GM23338 (cell line): ENCODE data around the gene KRTAP12-4. TPM values are rescaled to one million over a fixed set of nuclear protein-coding genes. Genes with fewer than 3 reads are reported as not detected.

Experiments used
- ATAC-seq: fragments of 200-7000 bp; cut with Tn5 transposase; 3 replicates; pipeline ENCODE4 v1.9.1; 2020
- DNase-seq: peaks from one replicate; pipeline ENCODE4 v3.0.0-alpha.2; 2015; ENCODE audit warnings: low spot score
- H2AFZ ChIP-seq: fragments of 200-600 bp; sonication (generic); 2 replicates; pipeline ENCODE4 v1.8.0; 2016; ENCODE audit warnings: antibody characterized with exemption, mild to moderate bottlenecking, moderate library complexity
- H3F3A ChIP-seq: fragments of 200-600 bp; sonication (generic); replicated peaks from 2 replicates; pipeline ENCODE4 v1.8.0; 2017; ENCODE audit warnings: antibody characterized with exemption, mixed run types, low read depth
- H3K27ac ChIP-seq: fragments of 200-600 bp; sonication (generic); 2 replicates; pipeline ENCODE4 v1.6.1; 2016; ENCODE audit warnings: low read depth
- H3K27me3 ChIP-seq: fragments of 200-600 bp; sonication (generic); 2 replicates; pipeline ENCODE4 v1.8.0; 2016; ENCODE audit warnings: mild to moderate bottlenecking, mixed run types, moderate library complexity; ENCODE audit not compliant: insufficient read depth
- H3K36me3 ChIP-seq: fragments of 200-600 bp; sonication (generic); 2 replicates; pipeline ENCODE4 v1.8.0; 2016; ENCODE audit warnings: mild to moderate bottlenecking; ENCODE audit not compliant: insufficient read depth
- H3K4me1 ChIP-seq: fragments of 200-600 bp; sonication (generic); 2 replicates; pipeline ENCODE4 v1.8.0; 2016; ENCODE audit warnings: mild to moderate bottlenecking, moderate library complexity; ENCODE audit not compliant: insufficient read depth
- H3K4me2 ChIP-seq: fragments of 200-600 bp; sonication (generic); 2 replicates; pipeline ENCODE4 v1.7.1; 2017; ENCODE audit warnings: mixed run types
- H3K4me3 ChIP-seq: fragments of 200-600 bp; sonication (generic); 2 replicates; pipeline ENCODE4 v1.6.1; 2016; ENCODE audit warnings: mixed run types
- H3K79me2 ChIP-seq: fragments of 200-600 bp; sonication (generic); replicated peaks from 2 replicates; pipeline ENCODE4 v1.8.0; 2017; ENCODE audit warnings: mild to moderate bottlenecking; ENCODE audit not compliant: insufficient read depth
- H3K9me2 ChIP-seq: fragments of 200-600 bp; sonication (generic); 2 replicates; pipeline ENCODE4 v1.8.0; 2017; ENCODE audit not compliant: insufficient read depth
- H4K20me1 ChIP-seq: fragments of 200-600 bp; sonication (generic); replicated peaks from 2 replicates; pipeline ENCODE4 v1.8.0; 2017; ENCODE audit warnings: mild to moderate bottlenecking; ENCODE audit not compliant: insufficient read depth
- H3K27ac Mint-ChIP-seq: 2 replicates; pipeline ENCODE4 v1.8.0; 2020; ENCODE audit warnings: inconsistent platforms, mild to moderate bottlenecking, moderate library complexity, mixed read lengths
- H3K27me3 Mint-ChIP-seq: 3 replicates; pipeline ENCODE4 v1.8.0; 2022; ENCODE audit warnings: low read depth, mild to moderate bottlenecking, moderate library complexity, mixed read lengths, inconsistent platforms; ENCODE audit not compliant: insufficient read depth, poor library complexity
- H3K36me3 Mint-ChIP-seq: 3 replicates; pipeline ENCODE4 v1.8.0; 2021; ENCODE audit warnings: low read depth, mild to moderate bottlenecking, inconsistent platforms, moderate library complexity, mixed read lengths
- H3K4me1 Mint-ChIP-seq: 3 replicates; pipeline ENCODE4 v1.8.0; 2020; ENCODE audit warnings: mild to moderate bottlenecking, inconsistent platforms, mixed read lengths
- H3K4me3 Mint-ChIP-seq: 3 replicates; pipeline ENCODE4 v1.8.0; 2021; ENCODE audit warnings: moderate library complexity, mild to moderate bottlenecking, inconsistent platforms, mixed read lengths
- H3K9me3 Mint-ChIP-seq: 3 replicates; pipeline ENCODE4 v1.8.0; 2020; ENCODE audit warnings: moderate library complexity, mild to moderate bottlenecking, inconsistent platforms, mixed read lengths
- CREB1 ChIP-seq: fragments of 250-450 bp; sonication (Bioruptor Pico); IDR thresholded peaks from 2 replicates; pipeline ENCODE4 v1.5.0; 2020; ENCODE audit warnings: low read depth, mild to moderate bottlenecking, moderate library complexity
- CTCF ChIP-seq, 2 experiments: fragments of 200-600 bp in 1 of 2; sonication (generic) in 1 of 2; conservative IDR thresholded peaks; 2 replicates each; pipeline versions ENCODE4 v1.5.1 to v1.6.1; 2016 to 2017; ENCODE audit warnings: antibody characterized with exemption in 2 of 2, low read depth in 2 of 2, mild to moderate bottlenecking in 2 of 2, moderate library complexity in 1 of 2
- JUNB ChIP-seq: IDR thresholded peaks from one replicate; pipeline ENCODE4 v1.6.1; 2016; ENCODE audit warnings: antibody characterized with exemption; ENCODE audit not compliant: unreplicated experiment
- POLR2AphosphoS5 ChIP-seq: IDR thresholded peaks from 2 replicates; pipeline ENCODE4 v1.6.1; 2016; ENCODE audit warnings: antibody characterized with exemption, low read depth
- REST ChIP-seq: IDR thresholded peaks from one replicate; pipeline ENCODE4 v1.6.1; 2018; ENCODE audit warnings: antibody characterized with exemption; ENCODE audit not compliant: unreplicated experiment
- ZNF114 ChIP-seq: fragments of 250-450 bp; sonication (Bioruptor Pico); IDR thresholded peaks from 2 replicates; pipeline ENCODE4 v1.5.0; 2020; ENCODE audit warnings: mild to moderate bottlenecking, moderate library complexity
- ZNF331 ChIP-seq: fragments of 250-450 bp; sonication (Bioruptor Pico); IDR thresholded peaks from 2 replicates; pipeline ENCODE4 v1.5.0; 2020; ENCODE audit warnings: low read depth, mild to moderate bottlenecking, moderate library complexity
- ZNF462 ChIP-seq: fragments of 250-450 bp; sonication (Bioruptor Pico); IDR thresholded peaks from 2 replicates; pipeline ENCODE4 v1.5.0; 2020; ENCODE audit warnings: mild to moderate bottlenecking, moderate library complexity
- polyA plus RNA-seq: library from polyadenylated mRNA; unstranded; fragments of >200 nt; fragmentation: Nextera tagmentation; extraction: Ambion mirVana; gene quantifications from 2 replicates; pipeline ENCODE4 v1.2.1, GENCODE V29; 2016
- total RNA-seq: library from RNA; depleted of rRNA; stranded (reverse); fragments of >200 nt; shearing (Covaris generic); gene quantifications from 2 replicates; pipeline ENCODE4 v1.2.3, GENCODE V29; 2014

The KRTAP12-4 gene
- total and polyA plus RNA-seq, 2 experiments from 2014 or later, result not detected

- no peak for TF ChIP-seq REST
- no peak for TF ChIP-seq ZNF331
- no peak for TF ChIP-seq JUNB
- no peak for TF ChIP-seq CTCF (conservative IDR thresholded peaks at IDR 0.05; ENCODE audit: low read depth in 2 of 2)
These were observed 40.3 kb downstream of the KRTAP12-4 start (continued) for GRCh38 chr21:44614161-44614631.

DNA sequence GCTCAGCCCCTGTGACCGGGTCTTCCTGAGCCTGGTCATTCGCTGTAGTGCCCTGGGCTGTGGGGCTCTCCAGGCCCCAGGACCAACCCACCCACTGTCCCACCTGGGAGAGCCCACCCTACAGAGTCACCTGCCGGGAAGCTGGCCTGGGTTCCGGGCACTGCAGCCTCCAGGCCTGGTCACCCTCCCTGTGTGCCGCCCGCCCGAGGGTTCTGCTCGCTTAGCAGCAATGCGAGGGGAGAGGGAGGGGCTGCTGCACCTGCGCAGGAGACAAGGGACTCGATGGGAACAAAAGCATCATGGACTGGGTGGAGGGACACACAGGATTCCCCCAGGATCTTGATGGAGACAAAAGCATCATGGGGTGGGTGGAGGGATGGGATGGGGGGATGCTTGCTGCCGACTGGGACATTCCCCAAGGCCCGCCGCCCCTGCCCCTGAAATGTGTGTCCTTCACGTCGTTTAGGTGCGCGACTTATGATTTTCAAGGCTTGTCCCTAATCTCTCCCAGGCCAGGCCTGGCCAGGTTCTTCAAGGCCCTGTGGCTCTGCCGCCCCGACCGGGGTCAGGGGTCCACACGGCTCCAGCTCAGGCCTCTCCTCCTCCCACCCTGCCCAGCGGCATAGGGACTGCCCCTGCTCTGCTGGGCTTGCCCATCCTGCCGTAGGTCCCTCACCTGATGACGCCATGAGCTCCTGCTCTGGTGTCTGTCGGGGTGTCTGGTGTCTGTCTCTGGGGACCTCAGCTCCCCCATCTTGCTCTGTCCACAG, 40.9 kb downstream of the KRTAP12-4 start:
- no peaks in the 10 kb centered on the region for H3F3A ChIP-seq
- Mint-ChIP-seq H3K4me3 (no peak overlapping the region), H3K36me3 (peaks cover 20% of the 10 kb centered on the region), H3K9me3 (peaks cover 43% of the 10 kb centered on the region), H3K27ac (no peak overlapping the region; the same call in 1 of the 2 replicates), H3K4me1 (peaks cover 19% of the 10 kb centered on the region), H3K27me3 (peaks cover 8% of the 10 kb centered on the region)
- no peaks in the 10 kb centered on the region for H3K79me2 ChIP-seq
- no peaks in the 10 kb centered on the region for H3K4me1 ChIP-seq
- DNase-seq (no peak), ATAC-seq (no peak)
- H3K36me3 ChIP-seq, result 0 out of 2 replicates have a peak, but pooled peaks cover 4% of the 10 kb centered on the region
- no peak overlapping the region for H3K4me2 ChIP-seq
- H3K9me2 ChIP-seq, result no peaks in the 10 kb centered on the region
- H3K27me3 ChIP-seq, result no peaks in the 10 kb centered on the region
- no peak overlapping the region for H3K27ac ChIP-seq
- H4K20me1 ChIP-seq, result no peaks in the 10 kb centered on the region
- no peak overlapping the region for H2AFZ ChIP-seq
- no peak overlapping the region for H3K4me3 ChIP-seq
- TF ChIP-seq ZNF114 (CRISPR knock-in tag), result no peak
- TF ChIP-seq ZNF331, result no peak
- TF ChIP-seq JUNB, result no peak
- TF ChIP-seq CREB1, result no peak
- no peak for TF ChIP-seq ZNF462 (CRISPR knock-in tag)
- no peak for TF ChIP-seq REST
- TF ChIP-seq POLR2AphosphoS5, result no peak
